Natural killer cell (primary cell): ENCODE results near the gene RYR2. TPM values are rescaled to one million over a fixed set of nuclear protein-coding genes. Genes with fewer than 3 reads are reported as not detected.
"Not testable (repeated sequence)": the region's sequence is repeated elsewhere in the genome, so short reads cannot be mapped to it uniquely, and the experiment has no call there.

Experiments used
- ATAC-seq, 3 donors: fragments of 150-1000 bp in 2 of 3; fragments of 200-7000 bp in 1 of 3; cut with Tn5 transposase; 1 replicate in 1 of 3; 2 replicates in 2 of 3; pipeline ENCODE4 v1.10.0; 2021; ENCODE audit warnings: mild to moderate bottlenecking in 2 of 3, moderate library complexity in 2 of 3
- DNase-seq, 2 donors: peaks; one replicate each; pipeline versions ENCODE4 v3.0.0 to v3.0.0-alpha.2; 2013 to 2021; ENCODE audit warnings: mixed read lengths in 1 of 2
- H3K27ac ChIP-seq: one replicate; pipeline ENCODE4 v1.5.1; 2013; ENCODE audit warnings: mild to moderate bottlenecking, low read length
- H3K27me3 ChIP-seq: one replicate; pipeline ENCODE4 v1.6.1; 2013; ENCODE audit warnings: low read length; ENCODE audit not compliant: control insufficient read depth, insufficient read depth
- H3K36me3 ChIP-seq: one replicate; pipeline ENCODE4 v1.6.1; 2013; ENCODE audit warnings: low read length; ENCODE audit not compliant: control insufficient read depth, insufficient read depth
- H3K4me1 ChIP-seq: one replicate; pipeline ENCODE4 v1.6.1; 2013; ENCODE audit warnings: low read length; ENCODE audit not compliant: control insufficient read depth, insufficient read depth
- H3K4me3 ChIP-seq: one replicate; pipeline ENCODE4 v1.5.1; 2013; ENCODE audit warnings: low read length
- H3K9me3 ChIP-seq: one replicate; pipeline ENCODE4 v1.6.1; 2013; ENCODE audit warnings: low read length; ENCODE audit not compliant: control insufficient read depth, insufficient read depth
- H3K27ac Mint-ChIP-seq, 2 donors: one replicate each; pipeline ENCODE4 v1.8.0; 2022; ENCODE audit warnings: mild to moderate bottlenecking in 2 of 2, mixed read lengths in 2 of 2, moderate library complexity in 1 of 2
- H3K27me3 Mint-ChIP-seq, 2 donors: one replicate each; pipeline ENCODE4 v1.8.0; 2022; ENCODE audit warnings: low read depth in 2 of 2, mixed read lengths in 2 of 2
- H3K36me3 Mint-ChIP-seq: one replicate; pipeline ENCODE4 v1.8.0; 2022; ENCODE audit warnings: mixed read lengths
- H3K4me1 Mint-ChIP-seq, 2 donors: one replicate each; pipeline ENCODE4 v1.8.0; 2022; ENCODE audit warnings: mixed read lengths in 2 of 2
- H3K4me3 Mint-ChIP-seq: one replicate; pipeline ENCODE4 v1.8.0; 2022; ENCODE audit warnings: mild to moderate bottlenecking, moderate library complexity, mixed read lengths
- H3K9me3 Mint-ChIP-seq, 2 donors: one replicate each; pipeline ENCODE4 v1.8.0; 2022; ENCODE audit warnings: mixed read lengths in 2 of 2
- WGBS: methylation state at CpG from one replicate; pipeline ENCODE4 v1.1.7; 2013; ENCODE audit warnings: missing lambda C conversion rate; ENCODE audit not compliant: insufficient coverage; 5-methylcytosine and 5-hydroxymethylcytosine counted together
- intact Hi-C: fragments of 100-400 bp; cut with micrococcal nuclease; formaldehyde crosslinking; loops from one replicate; pipeline ENCODE4 v1.14.2; 2022
- total RNA-seq, 4 donors: library from RNA; stranded (reverse); fragments of 120-200 nt in 1 of 4; gene quantifications; one replicate each; pipeline versions ENCODE4 v1.2.3 to v1.2.4, GENCODE V29; 2013 to 2022
- TF ChIP-seq, protein P1 (sequence below): fragments of 200-600 bp; IDR thresholded peaks from one replicate; pipeline ENCODE4 v1.8.0; 2022; ENCODE audit warnings: antibody characterized with exemption

RYR2 gene
- total RNA-seq, 3 donors from 2014 or later (not counting 1 experiment from before 2014, with no cell fraction given): 0.13 to 1.2 (median 0.38) TPM

DNA sequence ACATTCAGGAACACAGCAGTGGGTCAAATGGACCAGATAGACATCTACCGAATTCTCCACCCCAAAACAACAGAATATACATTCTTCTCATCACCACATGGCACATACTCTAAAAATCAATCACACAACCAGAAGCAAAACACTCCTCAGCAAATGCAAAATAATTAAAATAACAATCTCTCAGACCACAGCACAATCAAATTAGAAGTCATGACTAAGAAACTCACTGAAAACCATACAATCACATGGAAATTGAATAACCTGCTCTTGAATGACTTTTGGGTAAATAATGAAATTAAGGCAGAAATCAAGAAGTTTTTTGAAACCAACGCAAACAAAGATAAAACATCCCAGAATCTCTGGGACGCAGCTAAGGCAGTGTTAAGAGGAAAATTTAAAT lies 799.5 kb downstream of the RYR2 start:
- no peaks in the 10 kb centered on the region for H3K36me3 ChIP-seq
- no peak overlapping the region for H3K4me3 ChIP-seq
- Mint-ChIP-seq H3K27ac (no peak overlapping the region), H3K4me3 (no peak overlapping the region), H3K36me3 (no peaks in the 10 kb centered on the region), H3K9me3 (no peaks in the 10 kb centered on the region), H3K4me1 (no peaks in the 10 kb centered on the region), H3K27me3 (no peaks in the 10 kb centered on the region)
- TF ChIP-seq, protein P1, sequence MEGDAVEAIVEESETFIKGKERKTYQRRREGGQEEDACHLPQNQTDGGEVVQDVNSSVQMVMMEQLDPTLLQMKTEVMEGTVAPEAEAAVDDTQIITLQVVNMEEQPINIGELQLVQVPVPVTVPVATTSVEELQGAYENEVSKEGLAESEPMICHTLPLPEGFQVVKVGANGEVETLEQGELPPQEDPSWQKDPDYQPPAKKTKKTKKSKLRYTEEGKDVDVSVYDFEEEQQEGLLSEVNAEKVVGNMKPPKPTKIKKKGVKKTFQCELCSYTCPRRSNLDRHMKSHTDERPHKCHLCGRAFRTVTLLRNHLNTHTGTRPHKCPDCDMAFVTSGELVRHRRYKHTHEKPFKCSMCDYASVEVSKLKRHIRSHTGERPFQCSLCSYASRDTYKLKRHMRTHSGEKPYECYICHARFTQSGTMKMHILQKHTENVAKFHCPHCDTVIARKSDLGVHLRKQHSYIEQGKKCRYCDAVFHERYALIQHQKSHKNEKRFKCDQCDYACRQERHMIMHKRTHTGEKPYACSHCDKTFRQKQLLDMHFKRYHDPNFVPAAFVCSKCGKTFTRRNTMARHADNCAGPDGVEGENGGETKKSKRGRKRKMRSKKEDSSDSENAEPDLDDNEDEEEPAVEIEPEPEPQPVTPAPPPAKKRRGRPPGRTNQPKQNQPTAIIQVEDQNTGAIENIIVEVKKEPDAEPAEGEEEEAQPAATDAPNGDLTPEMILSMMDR: no peak
- no peak for DNase-seq
- WGBS: 54% methylated on average over 1 of the region's 3 CpGs
- H3K27ac ChIP-seq: no peak overlapping the region
- H3K9me3 ChIP-seq: peaks cover 6% of the 10 kb centered on the region
- ATAC-seq: no peak
- intact Hi-C loops: no loop called here
- H3K4me1 ChIP-seq: no peaks in the 10 kb centered on the region
- no peaks in the 10 kb centered on the region for H3K27me3 ChIP-seq

DNA sequence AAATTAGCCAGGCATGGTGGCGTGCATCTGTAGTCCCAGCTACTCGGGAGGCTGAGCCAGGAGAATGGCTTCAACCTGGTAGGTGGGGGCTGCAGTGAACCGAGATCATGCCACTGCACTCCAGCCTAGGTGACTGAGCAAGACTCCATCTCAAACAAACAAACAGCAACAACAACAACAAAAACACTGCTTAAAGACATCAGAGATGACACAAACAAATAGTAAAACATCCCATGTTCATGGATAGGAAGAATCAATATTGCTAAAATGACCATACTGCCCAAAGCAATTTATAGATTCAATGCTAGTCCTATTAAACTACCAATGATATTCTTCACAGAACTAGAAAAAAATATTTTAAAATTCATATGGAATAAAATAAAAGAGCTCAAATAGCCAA lies 801.5 kb downstream of the RYR2 start:
- H3K4me1 Mint-ChIP-seq, H3K4me1 ChIP-seq, H3K9me3 ChIP-seq, H3K36me3 ChIP-seq, H3K27ac Mint-ChIP-seq, ATAC-seq, H3K4me3 Mint-ChIP-seq, H3K9me3 Mint-ChIP-seq, H3K4me3 ChIP-seq, H3K27me3 ChIP-seq, DNase-seq, intact Hi-C loops, H3K27me3 Mint-ChIP-seq, H3K27ac ChIP-seq, H3K36me3 Mint-ChIP-seq: not testable (repeated sequence)
- 85% methylated on average over 3 of the region's 3 CpGs for WGBS

DNA sequence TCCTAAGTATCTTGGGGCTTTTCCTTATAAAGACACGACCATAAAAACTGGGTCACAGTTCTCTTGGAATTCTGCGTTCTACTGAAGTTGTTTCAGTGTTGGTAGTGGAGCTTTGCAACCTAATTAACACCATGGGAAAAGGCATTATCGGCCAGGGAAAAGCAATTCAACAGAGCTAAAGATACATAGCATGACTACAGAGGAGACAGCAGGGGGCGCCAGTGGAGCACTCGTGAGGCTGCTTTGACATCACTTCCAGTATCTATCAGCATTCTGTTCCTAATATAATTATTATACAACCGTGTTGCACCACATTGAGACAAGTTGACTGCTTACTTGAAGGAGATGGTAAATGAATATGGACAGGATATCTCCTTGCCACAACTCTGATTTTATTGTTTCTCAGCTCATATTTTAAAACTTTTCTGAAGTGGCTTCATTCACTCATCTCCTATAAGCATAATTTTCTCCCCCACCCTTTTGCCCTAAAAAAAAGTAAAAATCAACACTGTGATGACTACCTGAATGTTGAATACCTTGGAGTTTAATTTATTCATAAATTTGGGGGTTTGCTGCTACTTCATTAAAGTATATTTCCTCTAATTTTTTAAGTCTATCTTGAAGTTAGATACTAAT lies 809.3 kb downstream of the RYR2 start:
- no peak overlapping the region for H3K27ac Mint-ChIP-seq
- no peaks in the 10 kb centered on the region for H3K36me3 ChIP-seq
- H3K36me3 Mint-ChIP-seq: no peaks in the 10 kb centered on the region
- no peak overlapping the region for H3K4me3 ChIP-seq
- no peaks in the 10 kb centered on the region for H3K4me1 Mint-ChIP-seq
- DNase-seq: peak in 1 of 2 donors; percentile 1
- no peaks in the 10 kb centered on the region for H3K4me1 ChIP-seq
- H3K9me3 Mint-ChIP-seq: peaks cover 2 to 3% of the 10 kb centered on the region in 2 donors
- H3K9me3 ChIP-seq: no peaks in the 10 kb centered on the region
- TF ChIP-seq, protein P1: no peak
- intact Hi-C loops: no loop called here
- peaks cover 0 to 2% of the 10 kb centered on the region in 2 donors for H3K27me3 Mint-ChIP-seq
- no peaks in the 10 kb centered on the region for H3K27me3 ChIP-seq
- no peak overlapping the region for H3K4me3 Mint-ChIP-seq
- ATAC-seq: no peak
- WGBS: 36% methylated on average over 5 of the region's 6 CpGs
- H3K27ac ChIP-seq: no peak overlapping the region

DNA sequence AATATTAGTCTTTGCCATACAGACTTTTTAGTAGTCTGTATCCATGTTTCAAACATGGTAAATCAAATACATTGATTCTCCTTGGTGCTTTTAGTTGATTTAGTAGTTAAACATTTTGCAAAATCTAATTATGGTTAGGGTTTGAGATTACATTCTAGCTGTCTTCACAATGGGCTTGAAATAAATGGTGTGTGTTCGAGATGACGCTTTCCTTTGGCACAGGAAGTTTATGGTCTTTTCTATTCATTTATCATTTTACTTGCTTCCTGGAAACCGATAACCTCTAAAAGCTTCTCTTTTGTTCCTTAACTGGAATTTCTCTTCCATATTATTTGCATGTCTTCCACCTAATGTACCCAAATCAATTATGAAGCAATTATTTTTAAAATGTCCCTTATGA lies 810.4 kb downstream of the RYR2 start:
- intact Hi-C loops: no loop called here
- Mint-ChIP-seq H3K27ac (no peak overlapping the region), H3K36me3 (no peaks in the 10 kb centered on the region), H3K27me3 (peaks cover 0 to 2% of the 10 kb centered on the region in 2 donors), H3K4me1 (no peaks in the 10 kb centered on the region), H3K9me3 (peaks cover 2 to 3% of the 10 kb centered on the region in 2 donors), H3K4me3 (no peak overlapping the region)
- H3K27me3 ChIP-seq: no peaks in the 10 kb centered on the region
- no CpG with 5 or more reads among the region's 3 CpGs for WGBS
- no peak overlapping the region for H3K27ac ChIP-seq
- DNase-seq (no peak), ATAC-seq (no peak)
- H3K4me1 ChIP-seq: no peaks in the 10 kb centered on the region
- H3K4me3 ChIP-seq: no peak overlapping the region
- no peaks in the 10 kb centered on the region for H3K9me3 ChIP-seq
- TF ChIP-seq, protein P1: no peak
- no peaks in the 10 kb centered on the region for H3K36me3 ChIP-seq
